Caco-2 (cell line): Measurements from ENCODE around the gene CIT. TPM values are rescaled to one million over a fixed set of nuclear protein-coding genes. Genes with fewer than 3 reads are reported as not detected.

Experiments used
- BruUV-seq: library from RNA; stranded (reverse); fragments of 400-500 nt; replicated peaks from 2 replicates; lab custom pipeline; 2021; lab: Mats Ljungman, UMichigan
- CTCF ChIA-PET: fragments of 300-600 bp; sonication (Branson Sonifier 250); formaldehyde crosslinking; loops from one replicate; lab custom pipeline; 2022; ENCODE audit warnings: antibody characterized with exemption; lab: Charles Lee
- POLR2A ChIA-PET: fragments of 300-600 bp; sonication (Branson Sonifier 250); formaldehyde crosslinking; loops from one replicate; lab custom pipeline; 2022; ENCODE audit warnings: antibody characterized with exemption; lab: Charles Lee
- DNase-seq, 2 experiments: peaks; one replicate each; pipeline versions ENCODE4 v3.0.0 to v3.0.0-alpha.2; 2020 to 2022
- H3K27me3 ChIP-seq: replicated peaks from 2 replicates; pipeline ENCODE4 v1.6.0; 2011; ENCODE audit warnings: low read length; ENCODE audit not compliant: control insufficient read depth, insufficient read depth
- H3K36me3 ChIP-seq: 2 replicates; pipeline ENCODE4 v1.5.1; 2011; ENCODE audit warnings: low read length; ENCODE audit not compliant: control insufficient read depth, insufficient read depth
- H3K4me1 ChIP-seq: fragments of 250-450 bp; sonication (Bioruptor Pico); 2 replicates; pipeline ENCODE4 v1.5.1; 2020; ENCODE audit warnings: mild to moderate bottlenecking
- H3K4me3 ChIP-seq: 2 replicates; pipeline ENCODE4 v1.5.1; 2011; ENCODE audit warnings: low read depth, mild to moderate bottlenecking, control low read depth, low read length
- H3K9me3 ChIP-seq: fragments of 250-450 bp; sonication (Bioruptor Pico); 2 replicates; pipeline ENCODE4 v1.5.1; 2020; ENCODE audit warnings: mild to moderate bottlenecking, moderate library complexity
- H3K27ac Mint-ChIP-seq: one replicate; pipeline ENCODE4 v1.8.0; 2022; ENCODE audit warnings: mixed read lengths; ENCODE audit not compliant: unreplicated experiment
- H3K27me3 Mint-ChIP-seq: one replicate; pipeline ENCODE4 v1.8.0; 2022; ENCODE audit warnings: mixed read lengths; ENCODE audit not compliant: insufficient read depth, unreplicated experiment
- H3K36me3 Mint-ChIP-seq: one replicate; pipeline ENCODE4 v1.8.0; 2022; ENCODE audit warnings: mild to moderate bottlenecking, mixed read lengths; ENCODE audit not compliant: insufficient read depth, unreplicated experiment
- H3K4me1 Mint-ChIP-seq: one replicate; pipeline ENCODE4 v1.8.0; 2022; ENCODE audit warnings: low read depth, mixed read lengths; ENCODE audit not compliant: unreplicated experiment
- H3K4me3 Mint-ChIP-seq: one replicate; pipeline ENCODE4 v1.8.0; 2022; ENCODE audit warnings: mild to moderate bottlenecking, moderate library complexity, mixed read lengths; ENCODE audit not compliant: unreplicated experiment
- H3K9me3 Mint-ChIP-seq: one replicate; pipeline ENCODE4 v1.8.0; 2022; ENCODE audit warnings: mixed read lengths; ENCODE audit not compliant: unreplicated experiment
- CTCF ChIP-seq, 2 experiments: fragments of 200-600 bp in 1 of 2; IDR thresholded peaks; 1 replicate in 1 of 2; 2 replicates in 1 of 2; pipeline versions ENCODE4 v1.5.1 to v1.8.0; 2011 to 2022; ENCODE audit warnings: antibody characterized with exemption in 1 of 2, control low read depth in 1 of 2, inconsistent platforms in 1 of 2, low read depth in 1 of 2, low read length in 1 of 2, mild to moderate bottlenecking in 1 of 2, moderate library complexity in 1 of 2; ENCODE audit not compliant: insufficient read depth in 1 of 2, severe bottlenecking in 1 of 2, unreplicated experiment in 1 of 2
- intact Hi-C: fragments of 100-400 bp; cut with micrococcal nuclease; formaldehyde crosslinking; loops from one replicate; pipeline ENCODE4 v1.10.0; 2022; ENCODE audit not compliant: unreplicated experiment
- total RNA-seq: library from RNA; stranded (reverse); gene quantifications from 2 replicates; pipeline ENCODE4 v1.2.3, GENCODE V29; 2022

Gene CIT
- total RNA-seq, 1 experiment from 2014 or later: 55.9 TPM

- peaks cover 4% of the 10 kb centered on the region for H3K36me3 Mint-ChIP-seq
- H3K9me3 Mint-ChIP-seq: no peaks in the 10 kb centered on the region
- Histone ChIP-seq H3K4me3 (no peak overlapping the region), H3K36me3 (no peaks in the 10 kb centered on the region), H3K4me1 (peaks cover 25% of the 10 kb centered on the region), H3K27me3 (no peaks in the 10 kb centered on the region), H3K9me3 (no peaks in the 10 kb centered on the region)
- no peak overlapping the region for H3K27ac Mint-ChIP-seq
- ChIA-PET POLR2A (no interaction called here), CTCF (interaction anchor here (0.6 to 0.9 kb wide), 2 partner anchors 14 to 65 kb away, joined by 3 to 4 read pairs; no protein-coding TSS in a partner anchor)
- no peaks in the 10 kb centered on the region for H3K27me3 Mint-ChIP-seq
- DNase-seq: no peak
- H3K4me1 Mint-ChIP-seq: peaks cover 11% of the 10 kb centered on the region
- BruUV-seq: no TSS peak
- intact Hi-C loops: no loop called here
- no peak overlapping the region for H3K4me3 Mint-ChIP-seq
- no peak for TF ChIP-seq CTCF (IDR thresholded peaks at IDR 0.05; ENCODE audit: insufficient read depth in 1 of 2, low read depth in 1 of 2, low read length in 1 of 2, severe bottlenecking in 1 of 2, unreplicated experiment in 1 of 2)
Observed at GRCh38 chr12:119665164-119665929, 211.8 kb downstream of the CIT start.

GRCh38 chr12:119664642-119665041 lies 212.5 kb downstream of the CIT start:
- no peak for TF ChIP-seq CTCF (IDR thresholded peaks at IDR 0.05; ENCODE audit: insufficient read depth in 1 of 2, low read depth in 1 of 2, low read length in 1 of 2, severe bottlenecking in 1 of 2, unreplicated experiment in 1 of 2)
- ChIA-PET CTCF (no interaction called here), POLR2A (no interaction called here)
- Mint-ChIP-seq H3K4me1 (peaks cover 6% of the 10 kb centered on the region), H3K4me3 (no peak overlapping the region), H3K27ac (no peak overlapping the region), H3K9me3 (no peaks in the 10 kb centered on the region), H3K36me3 (peaks cover 4% of the 10 kb centered on the region), H3K27me3 (no peaks in the 10 kb centered on the region)
- DNase-seq: no peak
- Histone ChIP-seq H3K9me3 (no peaks in the 10 kb centered on the region), H3K4me3 (no peak overlapping the region), H3K36me3 (no peaks in the 10 kb centered on the region), H3K27me3 (no peaks in the 10 kb centered on the region), H3K4me1 (peaks cover 18% of the 10 kb centered on the region)
- BruUV-seq: no TSS peak
- intact Hi-C loops: no loop called here

- H3K27me3 ChIP-seq: no peaks in the 10 kb centered on the region
- H3K9me3 ChIP-seq: no peaks in the 10 kb centered on the region
- intact Hi-C loops: no loop called here
- Mint-ChIP-seq H3K9me3 (no peaks in the 10 kb centered on the region), H3K4me1 (peaks cover 6% of the 10 kb centered on the region), H3K27ac (no peak overlapping the region), H3K36me3 (no peaks in the 10 kb centered on the region), H3K4me3 (no peak overlapping the region), H3K27me3 (no peaks in the 10 kb centered on the region)
- no peak for DNase-seq
- H3K4me3 ChIP-seq: no peak overlapping the region
- no peak for TF ChIP-seq CTCF (IDR thresholded peaks at IDR 0.05; ENCODE audit: insufficient read depth in 1 of 2, low read depth in 1 of 2, low read length in 1 of 2, severe bottlenecking in 1 of 2, unreplicated experiment in 1 of 2)
- BruUV-seq: no TSS peak
- ChIA-PET POLR2A (no interaction called here), CTCF (no interaction called here)
- peaks cover 16% of the 10 kb centered on the region for H3K4me1 ChIP-seq
- H3K36me3 ChIP-seq: no peaks in the 10 kb centered on the region
Observed at GRCh38 chr12:119661882-119662281, 215.2 kb downstream of the CIT start.
